Ectodermal cell (in vitro differentiated cells): ENCODE measurements around the gene ADPRM.

Experiments used
- H3K27ac ChIP-seq: 2 replicates; pipeline ENCODE4 v1.7.0; 2013; ENCODE audit warnings: mild to moderate bottlenecking, low read depth, low read length; ENCODE audit not compliant: insufficient read depth, poor library complexity, severe bottlenecking
- H3K27me3 ChIP-seq: 2 replicates; pipeline ENCODE4 v1.7.0; 2013; ENCODE audit warnings: mild to moderate bottlenecking, low read length; ENCODE audit not compliant: insufficient read depth, control insufficient read depth, poor library complexity, severe bottlenecking
- H3K36me3 ChIP-seq: one replicate; pipeline ENCODE4 v1.7.0; 2013; ENCODE audit warnings: low read length; ENCODE audit not compliant: control insufficient read depth, insufficient read depth
- H3K4me1 ChIP-seq: one replicate; pipeline ENCODE4 v1.7.0; 2013; ENCODE audit warnings: low read length; ENCODE audit not compliant: control insufficient read depth, insufficient read depth
- H3K4me3 ChIP-seq: 2 replicates; pipeline ENCODE4 v1.7.0; 2013; ENCODE audit warnings: low read depth, low read length, control low read depth; ENCODE audit not compliant: insufficient read depth
- H3K9me3 ChIP-seq: 2 replicates; pipeline ENCODE4 v1.7.0; 2013; ENCODE audit warnings: mild to moderate bottlenecking, low read length, moderate library complexity; ENCODE audit not compliant: control insufficient read depth
- WGBS, 2 experiments: methylation state at CpG; one replicate each; pipeline ENCODE4 v1.1.7; 2013; ENCODE audit warnings: missing lambda C conversion rate in 2 of 2; 5-methylcytosine and 5-hydroxymethylcytosine counted together

Gene ADPRM

GRCh38 chr17:10750210-10750609, 52.8 kb downstream of the ADPRM start:
- Histone ChIP-seq H3K27me3 (no peaks in the 10 kb centered on the region), H3K9me3 (no peaks in the 10 kb centered on the region), H3K4me1 (peaks cover 1% of the 10 kb centered on the region), H3K4me3 (no peak overlapping the region), H3K27ac (no peak overlapping the region), H3K36me3 (no peaks in the 10 kb centered on the region)
- 94 to 96% methylated on average over 4 of the region's 4 CpGs for WGBS, 2 experiments

GRCh38 chr17:10751563-10751962, 54.2 kb downstream of the ADPRM start:
- no peak overlapping the region for H3K27ac ChIP-seq
- WGBS, 2 experiments = 61 to 71% methylated on average over 3 of the region's 3 CpGs
- no peak overlapping the region for H3K4me3 ChIP-seq
- peaks cover 5% of the 10 kb centered on the region for H3K27me3 ChIP-seq
- H3K4me1 ChIP-seq = peaks cover 12% of the 10 kb centered on the region
- no peaks in the 10 kb centered on the region for H3K36me3 ChIP-seq
- no peaks in the 10 kb centered on the region for H3K9me3 ChIP-seq

- H3K27me3 ChIP-seq = peaks cover 5% of the 10 kb centered on the region
- 87 to 91% methylated on average over 8 to 10 of the region's 10 CpGs for WGBS, 2 experiments
- H3K27ac ChIP-seq = no peak overlapping the region
- H3K36me3 ChIP-seq = no peaks in the 10 kb centered on the region
- no peak overlapping the region for H3K4me3 ChIP-seq
- H3K4me1 ChIP-seq = peaks cover 16% of the 10 kb centered on the region
- H3K9me3 ChIP-seq = no peaks in the 10 kb centered on the region
Observed at GRCh38 chr17:10752696-10753095, 55.3 kb downstream of the ADPRM start.

- Histone ChIP-seq H3K9me3 (no peaks in the 10 kb centered on the region), H3K4me1 (peaks cover 16% of the 10 kb centered on the region), H3K27ac (no peak overlapping the region), H3K27me3 (peaks cover 5% of the 10 kb centered on the region), H3K36me3 (no peaks in the 10 kb centered on the region), H3K4me3 (no peak overlapping the region)
- 13 to 25% methylated on average over 2 of the region's 2 CpGs for WGBS, 2 experiments
Observed at GRCh38 chr17:10754109-10754508, 56.7 kb downstream of the ADPRM start.

GRCh38 chr17:10754861-10755591, 57.6 kb downstream of the ADPRM start:
- Histone ChIP-seq H3K27ac (no peak overlapping the region), H3K36me3 (no peaks in the 10 kb centered on the region), H3K4me3 (no peak overlapping the region), H3K4me1 (peaks cover 16% of the 10 kb centered on the region), H3K27me3 (peaks cover 5% of the 10 kb centered on the region), H3K9me3 (no peaks in the 10 kb centered on the region)
- WGBS, 2 experiments = 4% methylated on average over 14 of the region's 14 CpGs

- no peaks in the 10 kb centered on the region for H3K36me3 ChIP-seq
- H3K4me1 ChIP-seq = peaks cover 16% of the 10 kb centered on the region
- no peaks in the 10 kb centered on the region for H3K9me3 ChIP-seq
- no peak overlapping the region for H3K4me3 ChIP-seq
- H3K27me3 ChIP-seq = peaks cover 5% of the 10 kb centered on the region
- H3K27ac ChIP-seq = no peak overlapping the region
- WGBS, 2 experiments = 49 to 54% methylated on average over 3 of the region's 3 CpGs
Observed at GRCh38 chr17:10755592-10756127, 58.3 kb downstream of the ADPRM start.

GRCh38 chr17:10756185-10756584, 58.8 kb downstream of the ADPRM start:
- Histone ChIP-seq H3K27me3 (peaks cover 5% of the 10 kb centered on the region), H3K36me3 (no peaks in the 10 kb centered on the region), H3K4me1 (peaks cover 16% of the 10 kb centered on the region), H3K4me3 (no peak overlapping the region), H3K9me3 (no peaks in the 10 kb centered on the region), H3K27ac (no peak overlapping the region)
- 29 to 50% methylated on average over 1 of the region's 1 CpG for WGBS, 2 experiments

- H3K4me1 ChIP-seq = peaks cover 16% of the 10 kb centered on the region
- H3K27ac ChIP-seq = no peak overlapping the region
- no peaks in the 10 kb centered on the region for H3K9me3 ChIP-seq
- no peaks in the 10 kb centered on the region for H3K36me3 ChIP-seq
- no peak overlapping the region for H3K4me3 ChIP-seq
- 91 to 96% methylated on average over 2 of the region's 2 CpGs for WGBS, 2 experiments
- peaks cover 5% of the 10 kb centered on the region for H3K27me3 ChIP-seq
Observed at GRCh38 chr17:10756619-10757018, 59.2 kb downstream of the ADPRM start.

GRCh38 chr17:10757067-10757466, 59.7 kb downstream of the ADPRM start:
- Histone ChIP-seq H3K4me1 (peaks cover 16% of the 10 kb centered on the region), H3K27me3 (peaks cover 5% of the 10 kb centered on the region), H3K27ac (no peak overlapping the region), H3K4me3 (no peak overlapping the region), H3K9me3 (no peaks in the 10 kb centered on the region), H3K36me3 (no peaks in the 10 kb centered on the region)
- 93 to 95% methylated on average over 6 of the region's 6 CpGs for WGBS, 2 experiments

- Histone ChIP-seq H3K4me1 (peaks cover 16% of the 10 kb centered on the region), H3K9me3 (no peaks in the 10 kb centered on the region), H3K27ac (no peak overlapping the region), H3K27me3 (peaks cover 5% of the 10 kb centered on the region), H3K4me3 (no peak overlapping the region), H3K36me3 (no peaks in the 10 kb centered on the region)
- WGBS, 2 experiments = 70 to 80% methylated on average over 2 of the region's 2 CpGs
Observed at GRCh38 chr17:10757647-10758046, 60.3 kb downstream of the ADPRM start.
